GM23338 (cell line): Measurements from ENCODE around the gene TAP1. TPM values are rescaled to one million over a fixed set of nuclear protein-coding genes. Genes with fewer than 3 reads are reported as not detected.

ENCODE experiments used
- ATAC-seq: fragments of 200-7000 bp; cut with Tn5 transposase; 3 replicates; pipeline ENCODE4 v1.9.1; 2020
- DNase-seq: peaks from one replicate; pipeline ENCODE4 v3.0.0-alpha.2; 2015; ENCODE audit warnings: low spot score
- H2AFZ ChIP-seq: fragments of 200-600 bp; sonication (generic); 2 replicates; pipeline ENCODE4 v1.8.0; 2016; ENCODE audit warnings: antibody characterized with exemption, mild to moderate bottlenecking, moderate library complexity
- H3F3A ChIP-seq: fragments of 200-600 bp; sonication (generic); replicated peaks from 2 replicates; pipeline ENCODE4 v1.8.0; 2017; ENCODE audit warnings: antibody characterized with exemption, mixed run types, low read depth
- H3K27ac ChIP-seq: fragments of 200-600 bp; sonication (generic); 2 replicates; pipeline ENCODE4 v1.6.1; 2016; ENCODE audit warnings: low read depth
- H3K27me3 ChIP-seq: fragments of 200-600 bp; sonication (generic); 2 replicates; pipeline ENCODE4 v1.8.0; 2016; ENCODE audit warnings: mild to moderate bottlenecking, mixed run types, moderate library complexity; ENCODE audit not compliant: insufficient read depth
- H3K36me3 ChIP-seq: fragments of 200-600 bp; sonication (generic); 2 replicates; pipeline ENCODE4 v1.8.0; 2016; ENCODE audit warnings: mild to moderate bottlenecking; ENCODE audit not compliant: insufficient read depth
- H3K4me1 ChIP-seq: fragments of 200-600 bp; sonication (generic); 2 replicates; pipeline ENCODE4 v1.8.0; 2016; ENCODE audit warnings: mild to moderate bottlenecking, moderate library complexity; ENCODE audit not compliant: insufficient read depth
- H3K4me2 ChIP-seq: fragments of 200-600 bp; sonication (generic); 2 replicates; pipeline ENCODE4 v1.7.1; 2017; ENCODE audit warnings: mixed run types
- H3K4me3 ChIP-seq: fragments of 200-600 bp; sonication (generic); 2 replicates; pipeline ENCODE4 v1.6.1; 2016; ENCODE audit warnings: mixed run types
- H3K79me2 ChIP-seq: fragments of 200-600 bp; sonication (generic); replicated peaks from 2 replicates; pipeline ENCODE4 v1.8.0; 2017; ENCODE audit warnings: mild to moderate bottlenecking; ENCODE audit not compliant: insufficient read depth
- H3K9me2 ChIP-seq: fragments of 200-600 bp; sonication (generic); 2 replicates; pipeline ENCODE4 v1.8.0; 2017; ENCODE audit not compliant: insufficient read depth
- H4K20me1 ChIP-seq: fragments of 200-600 bp; sonication (generic); replicated peaks from 2 replicates; pipeline ENCODE4 v1.8.0; 2017; ENCODE audit warnings: mild to moderate bottlenecking; ENCODE audit not compliant: insufficient read depth
- H3K27ac Mint-ChIP-seq: 2 replicates; pipeline ENCODE4 v1.8.0; 2020; ENCODE audit warnings: inconsistent platforms, mild to moderate bottlenecking, moderate library complexity, mixed read lengths
- H3K27me3 Mint-ChIP-seq: 3 replicates; pipeline ENCODE4 v1.8.0; 2022; ENCODE audit warnings: low read depth, mild to moderate bottlenecking, moderate library complexity, mixed read lengths, inconsistent platforms; ENCODE audit not compliant: insufficient read depth, poor library complexity
- H3K36me3 Mint-ChIP-seq: 3 replicates; pipeline ENCODE4 v1.8.0; 2021; ENCODE audit warnings: low read depth, mild to moderate bottlenecking, inconsistent platforms, moderate library complexity, mixed read lengths
- H3K4me1 Mint-ChIP-seq: 3 replicates; pipeline ENCODE4 v1.8.0; 2020; ENCODE audit warnings: mild to moderate bottlenecking, inconsistent platforms, mixed read lengths
- H3K4me3 Mint-ChIP-seq: 3 replicates; pipeline ENCODE4 v1.8.0; 2021; ENCODE audit warnings: moderate library complexity, mild to moderate bottlenecking, inconsistent platforms, mixed read lengths
- H3K9me3 Mint-ChIP-seq: 3 replicates; pipeline ENCODE4 v1.8.0; 2020; ENCODE audit warnings: moderate library complexity, mild to moderate bottlenecking, inconsistent platforms, mixed read lengths
- CREB1 ChIP-seq: fragments of 250-450 bp; sonication (Bioruptor Pico); IDR thresholded peaks from 2 replicates; pipeline ENCODE4 v1.5.0; 2020; ENCODE audit warnings: low read depth, mild to moderate bottlenecking, moderate library complexity
- EZH2 ChIP-seq: fragments of 200-600 bp; sonication (generic); IDR thresholded peaks from one replicate; pipeline ENCODE4 v1.8.0; 2017; ENCODE audit warnings: antibody characterized with exemption, mild to moderate bottlenecking, low read depth; ENCODE audit not compliant: unreplicated experiment
- EZH2phosphoT487 ChIP-seq: fragments of 200-600 bp; sonication (generic); IDR thresholded peaks from one replicate; pipeline ENCODE4 v1.8.1; 2018; ENCODE audit warnings: antibody characterized with exemption; ENCODE audit not compliant: unreplicated experiment
- JUNB ChIP-seq: IDR thresholded peaks from one replicate; pipeline ENCODE4 v1.6.1; 2016; ENCODE audit warnings: antibody characterized with exemption; ENCODE audit not compliant: unreplicated experiment
- NANOG ChIP-seq: IDR thresholded peaks from 2 replicates; pipeline ENCODE4 v1.6.1; 2016; ENCODE audit warnings: antibody characterized with exemption, borderline replicate concordance
- POLR2AphosphoS5 ChIP-seq: IDR thresholded peaks from 2 replicates; pipeline ENCODE4 v1.6.1; 2016; ENCODE audit warnings: antibody characterized with exemption, low read depth
- STAT1 ChIP-seq: IDR thresholded peaks from one replicate; pipeline ENCODE4 v1.6.1; 2016; ENCODE audit warnings: antibody characterized with exemption; ENCODE audit not compliant: unreplicated experiment
- ZNF114 ChIP-seq: fragments of 250-450 bp; sonication (Bioruptor Pico); IDR thresholded peaks from 2 replicates; pipeline ENCODE4 v1.5.0; 2020; ENCODE audit warnings: mild to moderate bottlenecking, moderate library complexity
- ZNF331 ChIP-seq: fragments of 250-450 bp; sonication (Bioruptor Pico); IDR thresholded peaks from 2 replicates; pipeline ENCODE4 v1.5.0; 2020; ENCODE audit warnings: low read depth, mild to moderate bottlenecking, moderate library complexity
- polyA plus RNA-seq: library from polyadenylated mRNA; unstranded; fragments of >200 nt; fragmentation: Nextera tagmentation; extraction: Ambion mirVana; gene quantifications from 2 replicates; pipeline ENCODE4 v1.2.1, GENCODE V29; 2016
- total RNA-seq: library from RNA; depleted of rRNA; stranded (reverse); fragments of >200 nt; shearing (Covaris generic); gene quantifications from 2 replicates; pipeline ENCODE4 v1.2.3, GENCODE V29; 2014
- TF ChIP-seq, protein P1 (sequence below): IDR thresholded peaks from one replicate; pipeline ENCODE4 v1.6.1; 2018; ENCODE audit warnings: antibody characterized with exemption; ENCODE audit not compliant: unreplicated experiment
- TF ChIP-seq, protein P2 (sequence below), 2 experiments: fragments of 200-600 bp in 1 of 2; sonication (generic) in 1 of 2; conservative IDR thresholded peaks; 2 replicates each; pipeline versions ENCODE4 v1.5.1 to v1.6.1; 2016 to 2017; ENCODE audit warnings: antibody characterized with exemption in 2 of 2, low read depth in 2 of 2, mild to moderate bottlenecking in 2 of 2, moderate library complexity in 1 of 2
- TF ChIP-seq, protein P3 (sequence below): IDR thresholded peaks from 2 replicates; pipeline ENCODE4 v1.6.1; 2016; ENCODE audit warnings: antibody characterized with exemption
- TF ChIP-seq, protein P4 (sequence below): fragments of 250-450 bp; sonication (Bioruptor Pico); IDR thresholded peaks from 2 replicates; pipeline ENCODE4 v1.5.0; 2020; ENCODE audit warnings: mild to moderate bottlenecking, moderate library complexity

The TAP1 gene
- total and polyA plus RNA-seq, 2 experiments from 2014 or later, result 13.8 to 22.0 TPM

DNA sequence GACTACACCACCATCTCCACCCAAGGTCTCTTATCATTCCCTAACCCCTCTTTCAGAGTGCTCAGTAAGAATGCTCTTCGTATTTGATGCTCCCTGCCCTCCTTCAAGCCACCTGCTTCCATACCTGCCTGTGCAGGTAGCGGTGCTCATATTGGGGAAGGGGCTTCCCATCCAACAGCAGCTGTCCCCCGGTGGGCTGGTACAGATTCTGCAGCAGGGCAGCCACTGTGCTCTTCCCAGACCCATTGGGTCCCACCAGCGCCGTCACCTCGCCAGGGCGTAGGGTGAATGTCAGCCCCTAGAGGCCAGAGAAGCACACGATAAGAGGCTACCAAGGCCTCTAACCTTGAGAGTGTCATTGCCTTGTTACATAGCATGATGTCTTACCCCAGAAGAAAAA is 5.7 kb downstream of the TAP1 start:
- H4K20me1 ChIP-seq, result no peaks in the 10 kb centered on the region
- Mint-ChIP-seq H3K4me1 (peaks cover 23% of the 10 kb centered on the region), H3K27ac (no peak overlapping the region), H3K9me3 (no peaks in the 10 kb centered on the region; the same call in 2 of the 3 replicates), H3K4me3 (no peak overlapping the region), H3K27me3 (peaks cover 29% of the 10 kb centered on the region), H3K36me3 (peaks cover 18% of the 10 kb centered on the region; the same call in 2 of the 3 replicates)
- H3K9me2 ChIP-seq, result no peaks in the 10 kb centered on the region
- no peaks in the 10 kb centered on the region for H3K79me2 ChIP-seq
- 0 out of 2 replicates have a peak, but pooled peaks cover 2% of the 10 kb centered on the region for H3F3A ChIP-seq
- H2AFZ ChIP-seq, result no peak overlapping the region
- peaks cover 27% of the 10 kb centered on the region for H3K27me3 ChIP-seq
- no peak overlapping the region for H3K4me3 ChIP-seq
- DNase-seq (no peak), ATAC-seq (no peak)
- TF ChIP-seq JUNB, result no peak
- no peak for TF ChIP-seq STAT1
- no peak for TF ChIP-seq EZH2
- no peak for TF ChIP-seq ZNF114 (CRISPR knock-in tag)
- TF ChIP-seq CREB1, result no peak
- no peak for TF ChIP-seq ZNF331 (CRISPR knock-in tag)
- TF ChIP-seq POLR2AphosphoS5, result no peak
- TF ChIP-seq, protein P1, sequence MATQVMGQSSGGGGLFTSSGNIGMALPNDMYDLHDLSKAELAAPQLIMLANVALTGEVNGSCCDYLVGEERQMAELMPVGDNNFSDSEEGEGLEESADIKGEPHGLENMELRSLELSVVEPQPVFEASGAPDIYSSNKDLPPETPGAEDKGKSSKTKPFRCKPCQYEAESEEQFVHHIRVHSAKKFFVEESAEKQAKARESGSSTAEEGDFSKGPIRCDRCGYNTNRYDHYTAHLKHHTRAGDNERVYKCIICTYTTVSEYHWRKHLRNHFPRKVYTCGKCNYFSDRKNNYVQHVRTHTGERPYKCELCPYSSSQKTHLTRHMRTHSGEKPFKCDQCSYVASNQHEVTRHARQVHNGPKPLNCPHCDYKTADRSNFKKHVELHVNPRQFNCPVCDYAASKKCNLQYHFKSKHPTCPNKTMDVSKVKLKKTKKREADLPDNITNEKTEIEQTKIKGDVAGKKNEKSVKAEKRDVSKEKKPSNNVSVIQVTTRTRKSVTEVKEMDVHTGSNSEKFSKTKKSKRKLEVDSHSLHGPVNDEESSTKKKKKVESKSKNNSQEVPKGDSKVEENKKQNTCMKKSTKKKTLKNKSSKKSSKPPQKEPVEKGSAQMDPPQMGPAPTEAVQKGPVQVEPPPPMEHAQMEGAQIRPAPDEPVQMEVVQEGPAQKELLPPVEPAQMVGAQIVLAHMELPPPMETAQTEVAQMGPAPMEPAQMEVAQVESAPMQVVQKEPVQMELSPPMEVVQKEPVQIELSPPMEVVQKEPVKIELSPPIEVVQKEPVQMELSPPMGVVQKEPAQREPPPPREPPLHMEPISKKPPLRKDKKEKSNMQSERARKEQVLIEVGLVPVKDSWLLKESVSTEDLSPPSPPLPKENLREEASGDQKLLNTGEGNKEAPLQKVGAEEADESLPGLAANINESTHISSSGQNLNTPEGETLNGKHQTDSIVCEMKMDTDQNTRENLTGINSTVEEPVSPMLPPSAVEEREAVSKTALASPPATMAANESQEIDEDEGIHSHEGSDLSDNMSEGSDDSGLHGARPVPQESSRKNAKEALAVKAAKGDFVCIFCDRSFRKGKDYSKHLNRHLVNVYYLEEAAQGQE, result no peak
- TF ChIP-seq, protein P2, sequence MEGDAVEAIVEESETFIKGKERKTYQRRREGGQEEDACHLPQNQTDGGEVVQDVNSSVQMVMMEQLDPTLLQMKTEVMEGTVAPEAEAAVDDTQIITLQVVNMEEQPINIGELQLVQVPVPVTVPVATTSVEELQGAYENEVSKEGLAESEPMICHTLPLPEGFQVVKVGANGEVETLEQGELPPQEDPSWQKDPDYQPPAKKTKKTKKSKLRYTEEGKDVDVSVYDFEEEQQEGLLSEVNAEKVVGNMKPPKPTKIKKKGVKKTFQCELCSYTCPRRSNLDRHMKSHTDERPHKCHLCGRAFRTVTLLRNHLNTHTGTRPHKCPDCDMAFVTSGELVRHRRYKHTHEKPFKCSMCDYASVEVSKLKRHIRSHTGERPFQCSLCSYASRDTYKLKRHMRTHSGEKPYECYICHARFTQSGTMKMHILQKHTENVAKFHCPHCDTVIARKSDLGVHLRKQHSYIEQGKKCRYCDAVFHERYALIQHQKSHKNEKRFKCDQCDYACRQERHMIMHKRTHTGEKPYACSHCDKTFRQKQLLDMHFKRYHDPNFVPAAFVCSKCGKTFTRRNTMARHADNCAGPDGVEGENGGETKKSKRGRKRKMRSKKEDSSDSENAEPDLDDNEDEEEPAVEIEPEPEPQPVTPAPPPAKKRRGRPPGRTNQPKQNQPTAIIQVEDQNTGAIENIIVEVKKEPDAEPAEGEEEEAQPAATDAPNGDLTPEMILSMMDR (conservative IDR thresholded peaks at IDR 0.05; ENCODE audit: low read depth in 2 of 2), result no peak
- no peak for TF ChIP-seq NANOG
- TF ChIP-seq, protein P3, sequence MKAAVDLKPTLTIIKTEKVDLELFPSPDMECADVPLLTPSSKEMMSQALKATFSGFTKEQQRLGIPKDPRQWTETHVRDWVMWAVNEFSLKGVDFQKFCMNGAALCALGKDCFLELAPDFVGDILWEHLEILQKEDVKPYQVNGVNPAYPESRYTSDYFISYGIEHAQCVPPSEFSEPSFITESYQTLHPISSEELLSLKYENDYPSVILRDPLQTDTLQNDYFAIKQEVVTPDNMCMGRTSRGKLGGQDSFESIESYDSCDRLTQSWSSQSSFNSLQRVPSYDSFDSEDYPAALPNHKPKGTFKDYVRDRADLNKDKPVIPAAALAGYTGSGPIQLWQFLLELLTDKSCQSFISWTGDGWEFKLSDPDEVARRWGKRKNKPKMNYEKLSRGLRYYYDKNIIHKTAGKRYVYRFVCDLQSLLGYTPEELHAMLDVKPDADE, result no peak
- TF ChIP-seq, protein P4, sequence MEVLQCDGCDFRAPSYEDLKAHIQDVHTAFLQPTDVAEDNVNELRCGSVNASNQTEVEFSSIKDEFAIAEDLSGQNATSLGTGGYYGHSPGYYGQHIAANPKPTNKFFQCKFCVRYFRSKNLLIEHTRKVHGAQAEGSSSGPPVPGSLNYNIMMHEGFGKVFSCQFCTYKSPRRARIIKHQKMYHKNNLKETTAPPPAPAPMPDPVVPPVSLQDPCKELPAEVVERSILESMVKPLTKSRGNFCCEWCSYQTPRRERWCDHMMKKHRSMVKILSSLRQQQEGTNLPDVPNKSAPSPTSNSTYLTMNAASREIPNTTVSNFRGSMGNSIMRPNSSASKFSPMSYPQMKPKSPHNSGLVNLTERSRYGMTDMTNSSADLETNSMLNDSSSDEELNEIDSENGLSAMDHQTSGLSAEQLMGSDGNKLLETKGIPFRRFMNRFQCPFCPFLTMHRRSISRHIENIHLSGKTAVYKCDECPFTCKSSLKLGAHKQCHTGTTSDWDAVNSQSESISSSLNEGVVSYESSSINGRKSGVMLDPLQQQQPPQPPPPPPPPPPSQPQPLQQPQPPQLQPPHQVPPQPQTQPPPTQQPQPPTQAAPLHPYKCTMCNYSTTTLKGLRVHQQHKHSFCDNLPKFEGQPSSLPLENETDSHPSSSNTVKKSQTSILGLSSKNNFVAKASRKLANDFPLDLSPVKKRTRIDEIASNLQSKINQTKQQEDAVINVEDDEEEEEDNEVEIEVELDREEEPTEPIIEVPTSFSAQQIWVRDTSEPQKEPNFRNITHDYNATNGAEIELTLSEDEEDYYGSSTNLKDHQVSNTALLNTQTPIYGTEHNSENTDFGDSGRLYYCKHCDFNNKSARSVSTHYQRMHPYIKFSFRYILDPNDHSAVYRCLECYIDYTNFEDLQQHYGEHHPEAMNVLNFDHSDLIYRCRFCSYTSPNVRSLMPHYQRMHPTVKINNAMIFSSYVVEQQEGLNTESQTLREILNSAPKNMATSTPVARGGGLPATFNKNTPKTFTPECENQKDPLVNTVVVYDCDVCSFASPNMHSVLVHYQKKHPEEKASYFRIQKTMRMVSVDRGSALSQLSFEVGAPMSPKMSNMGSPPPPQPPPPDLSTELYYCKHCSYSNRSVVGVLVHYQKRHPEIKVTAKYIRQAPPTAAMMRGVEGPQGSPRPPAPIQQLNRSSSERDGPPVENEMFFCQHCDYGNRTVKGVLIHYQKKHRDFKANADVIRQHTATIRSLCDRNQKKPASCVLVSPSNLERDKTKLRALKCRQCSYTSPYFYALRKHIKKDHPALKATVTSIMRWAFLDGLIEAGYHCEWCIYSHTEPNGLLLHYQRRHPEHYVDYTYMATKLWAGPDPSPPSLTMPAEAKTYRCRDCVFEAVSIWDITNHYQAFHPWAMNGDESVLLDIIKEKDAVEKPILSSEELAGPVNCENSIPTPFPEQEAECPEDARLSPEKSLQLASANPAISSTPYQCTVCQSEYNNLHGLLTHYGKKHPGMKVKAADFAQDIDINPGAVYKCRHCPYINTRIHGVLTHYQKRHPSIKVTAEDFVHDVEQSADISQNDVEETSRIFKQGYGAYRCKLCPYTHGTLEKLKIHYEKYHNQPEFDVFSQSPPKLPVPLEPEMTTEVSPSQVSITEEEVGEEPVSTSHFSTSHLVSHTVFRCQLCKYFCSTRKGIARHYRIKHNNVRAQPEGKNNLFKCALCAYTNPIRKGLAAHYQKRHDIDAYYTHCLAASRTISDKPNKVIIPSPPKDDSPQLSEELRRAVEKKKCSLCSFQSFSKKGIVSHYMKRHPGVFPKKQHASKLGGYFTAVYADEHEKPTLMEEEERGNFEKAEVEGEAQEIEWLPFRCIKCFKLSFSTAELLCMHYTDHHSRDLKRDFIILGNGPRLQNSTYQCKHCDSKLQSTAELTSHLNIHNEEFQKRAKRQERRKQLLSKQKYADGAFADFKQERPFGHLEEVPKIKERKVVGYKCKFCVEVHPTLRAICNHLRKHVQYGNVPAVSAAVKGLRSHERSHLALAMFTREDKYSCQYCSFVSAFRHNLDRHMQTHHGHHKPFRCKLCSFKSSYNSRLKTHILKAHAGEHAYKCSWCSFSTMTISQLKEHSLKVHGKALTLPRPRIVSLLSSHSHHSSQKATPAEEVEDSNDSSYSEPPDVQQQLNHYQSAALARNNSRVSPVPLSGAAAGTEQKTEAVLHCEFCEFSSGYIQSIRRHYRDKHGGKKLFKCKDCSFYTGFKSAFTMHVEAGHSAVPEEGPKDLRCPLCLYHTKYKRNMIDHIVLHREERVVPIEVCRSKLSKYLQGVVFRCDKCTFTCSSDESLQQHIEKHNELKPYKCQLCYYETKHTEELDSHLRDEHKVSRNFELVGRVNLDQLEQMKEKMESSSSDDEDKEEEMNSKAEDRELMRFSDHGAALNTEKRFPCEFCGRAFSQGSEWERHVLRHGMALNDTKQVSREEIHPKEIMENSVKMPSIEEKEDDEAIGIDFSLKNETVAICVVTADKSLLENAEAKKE, result no peak
- no peak for TF ChIP-seq EZH2phosphoT487
- H3K36me3 ChIP-seq, result no peaks in the 10 kb centered on the region; the same call in 1 of the 2 replicates
- no peak overlapping the region for H3K27ac ChIP-seq
- H3K4me2 ChIP-seq, result no peak overlapping the region
- peaks cover 12% of the 10 kb centered on the region for H3K4me1 ChIP-seq
